ENCODE measurements around the gene CCDC85B.

Gene CCDC85B

GRCh38 chr11:65857853-65858680 lies 32.4 kb upstream of the CCDC85B start, which contains the start of gene CFL1:
Gene CFL1, minus strand, starts transcription at chr11:65858180. Its CDS starts 81 bp downstream, at chr11:65858099.
- DNase-seq (ENCODE audit: low spot score) = peak; percentile 98

GRCh38 chr11:65858681-65859087 lies 31.8 kb upstream of the CCDC85B start:
- DNase-seq (ENCODE audit: low spot score) = peak; percentile 55

- peak; percentile 99 for DNase-seq (ENCODE audit: low spot score)
Measured at GRCh38 chr11:65859095-65859811, 31.2 kb upstream of the CCDC85B start.

- peak; percentile 69 for DNase-seq (ENCODE audit: low spot score)
Measured at GRCh38 chr11:65859812-65860277, 30.6 kb upstream of the CCDC85B start.

GRCh38 chr11:65860278-65861164 lies 30.0 kb upstream of the CCDC85B start, which contains the start of gene MUS81:
Gene MUS81, plus strand, starts transcription at chr11:65860433. Its CDS starts 321 bp downstream, at chr11:65860754.
- peak; percentile 98 for DNase-seq (ENCODE audit: low spot score)

- no peak for DNase-seq (ENCODE audit: low spot score)
Measured at GRCh38 chr11:65861165-65861505, 29.3 kb upstream of the CCDC85B start.

- no peak for DNase-seq (ENCODE audit: low spot score)
Measured at GRCh38 chr11:65861533-65862183, 28.8 kb upstream of the CCDC85B start.

- no peak for DNase-seq (ENCODE audit: low spot score)
Measured at GRCh38 chr11:65862191-65862735, 28.2 kb upstream of the CCDC85B start.

- DNase-seq (ENCODE audit: low spot score) = no peak
Measured at GRCh38 chr11:65862941-65863888, 27.3 kb upstream of the CCDC85B start.

- DNase-seq (ENCODE audit: low spot score) = no peak
Measured at GRCh38 chr11:65863889-65864705, 26.4 kb upstream of the CCDC85B start.

GRCh38 chr11:65864706-65865471 lies 25.6 kb upstream of the CCDC85B start:
- DNase-seq (ENCODE audit: low spot score) = no peak

GRCh38 chr11:65865550-65866172 lies 24.8 kb upstream of the CCDC85B start:
- DNase-seq (ENCODE audit: low spot score) = no peak

GRCh38 chr11:65866509-65867283 lies 23.8 kb upstream of the CCDC85B start:
- DNase-seq (ENCODE audit: low spot score) = no peak

GRCh38 chr11:65867284-65868071 lies 23.0 kb upstream of the CCDC85B start:
- DNase-seq (ENCODE audit: low spot score) = no peak

- peak; percentile 49 for DNase-seq (ENCODE audit: low spot score)
Measured at GRCh38 chr11:65868076-65868667, 22.3 kb upstream of the CCDC85B start.

- DNase-seq (ENCODE audit: low spot score) = no peak
Measured at GRCh38 chr11:65868907-65869306, 21.6 kb upstream of the CCDC85B start.
